Astrocyte of the hippocampus (primary cell): ENCODE measurements around the gene DPF3.
A peak's percentile ranks its signal among the peaks of the same experiment; 100 is the strongest.
"Not testable (repeated sequence)": the region's sequence is repeated elsewhere in the genome, so short reads cannot be mapped to it uniquely, and the experiment has no call there.

ENCODE experiments used
- DNase-seq: peaks from one replicate; pipeline ENCODE4 v3.0.0; 2011; ENCODE audit warnings: low read depth, low spot score

The DPF3 gene

GRCh38 chr14:72880820-72881219 lies 13.1 kb downstream of the DPF3 start:
- DNase-seq = no peak

GRCh38 chr14:72880164-72880563 lies 13.7 kb downstream of the DPF3 start:
- no peak for DNase-seq

- DNase-seq = no peak
Measured at GRCh38 chr14:72879431-72879830, 14.5 kb downstream of the DPF3 start.

- DNase-seq = no peak
Measured at GRCh38 chr14:72878746-72879145, 15.2 kb downstream of the DPF3 start.

- no peak for DNase-seq
Measured at GRCh38 chr14:72876710-72877063, 17.2 kb downstream of the DPF3 start.

- DNase-seq = no peak
Measured at GRCh38 chr14:72876005-72876709, 17.7 kb downstream of the DPF3 start.

GRCh38 chr14:72870878-72871277 lies 23.0 kb downstream of the DPF3 start:
- not testable (repeated sequence) for DNase-seq

GRCh38 chr14:72869407-72870329 lies 24.2 kb downstream of the DPF3 start:
- no peak for DNase-seq

- no peak for DNase-seq
Measured at GRCh38 chr14:72868500-72868899, 25.4 kb downstream of the DPF3 start.

GRCh38 chr14:72864712-72865365 lies 29.1 kb downstream of the DPF3 start:
- peak; percentile 26 for DNase-seq

- DNase-seq = no peak
Measured at GRCh38 chr14:72863216-72864006, 30.5 kb downstream of the DPF3 start.

GRCh38 chr14:72856530-72857266 lies 37.2 kb downstream of the DPF3 start:
- no peak for DNase-seq

- DNase-seq = peak; percentile 85
Measured at GRCh38 chr14:72855913-72856312, 38.0 kb downstream of the DPF3 start.

GRCh38 chr14:72852194-72852593 lies 41.7 kb downstream of the DPF3 start:
- DNase-seq = no peak

GRCh38 chr14:72851635-72852034 lies 42.3 kb downstream of the DPF3 start:
- DNase-seq = no peak

- no peak for DNase-seq
Measured at GRCh38 chr14:72850360-72850759, 43.5 kb downstream of the DPF3 start.

- DNase-seq = no peak
Measured at GRCh38 chr14:72849222-72849621, 44.7 kb downstream of the DPF3 start.

GRCh38 chr14:72847721-72848120 lies 46.2 kb downstream of the DPF3 start:
- DNase-seq = no peak

- DNase-seq = no peak
Measured at GRCh38 chr14:72845683-72846082, 48.2 kb downstream of the DPF3 start.

- no peak for DNase-seq
Measured at GRCh38 chr14:72845196-72845595, 48.7 kb downstream of the DPF3 start.

- no peak for DNase-seq
Measured at GRCh38 chr14:72844524-72844923, 49.4 kb downstream of the DPF3 start.
